ENCODE measurements around the gene LRRC57. TPM values are rescaled to one million over a fixed set of nuclear protein-coding genes. Genes with fewer than 3 reads are reported as not detected.

The LRRC57 gene
- total RNA-seq, 1 donor from 2014 or later: 15.0 TPM

GRCh38 chr15:42578984-42579537 is 30.5 kb upstream of the LRRC57 start:
- Histone ChIP-seq H3K27me3 (ENCODE audit: low read depth) (no peaks in the 10 kb centered on the region), H3K27ac (replicated peaks) (no peak overlapping the region), H3K4me3 (no peak overlapping the region), H3K4me1 (peaks cover 88% of the 10 kb centered on the region), H3K9me3 (replicated peaks) (no peaks in the 10 kb centered on the region), H3K36me3 (no peaks in the 10 kb centered on the region)
- no peak for TF ChIP-seq CTCF (IDR thresholded peaks at IDR 0.05; ENCODE audit: borderline replicate concordance)
- DNase-seq: no peak
- intact Hi-C loops (cut with micrococcal nuclease): no loop called here

- Histone ChIP-seq H3K36me3 (no peaks in the 10 kb centered on the region), H3K27me3 (ENCODE audit: low read depth) (no peaks in the 10 kb centered on the region), H3K27ac (replicated peaks) (peak overlapping the region; percentile 68), H3K9me3 (replicated peaks) (no peaks in the 10 kb centered on the region), H3K4me1 (peaks cover 73% of the 10 kb centered on the region), H3K4me3 (peak overlapping the region; percentile 92)
- intact Hi-C loops (cut with micrococcal nuclease): no loop called here
- TF ChIP-seq CTCF (IDR thresholded peaks at IDR 0.05; ENCODE audit: borderline replicate concordance): no peak
- DNase-seq: no peak
Observed at GRCh38 chr15:42577514-42578031, 29.0 kb upstream of the LRRC57 start.

GRCh38 chr15:42576776-42577175 is 28.2 kb upstream of the LRRC57 start:
- no peak for DNase-seq
- H3K27ac ChIP-seq (replicated peaks): peak overlapping the region; percentile 68
- intact Hi-C loops (cut with micrococcal nuclease): no loop called here
- H3K9me3 ChIP-seq (replicated peaks): no peaks in the 10 kb centered on the region
- H3K4me3 ChIP-seq: peak overlapping the region; percentile 92
- H3K36me3 ChIP-seq: no peaks in the 10 kb centered on the region
- H3K27me3 ChIP-seq (ENCODE audit: low read depth): no peaks in the 10 kb centered on the region
- no peak for TF ChIP-seq CTCF (IDR thresholded peaks at IDR 0.05; ENCODE audit: borderline replicate concordance)
- peaks cover 65% of the 10 kb centered on the region for H3K4me1 ChIP-seq

- Histone ChIP-seq H3K4me3 (peak overlapping the region; percentile 92), H3K36me3 (no peaks in the 10 kb centered on the region), H3K27me3 (ENCODE audit: low read depth) (no peaks in the 10 kb centered on the region), H3K9me3 (replicated peaks) (no peaks in the 10 kb centered on the region), H3K27ac (replicated peaks) (peak overlapping the region; percentile 96), H3K4me1 (peaks cover 59% of the 10 kb centered on the region)
- TF ChIP-seq CTCF (IDR thresholded peaks at IDR 0.05; ENCODE audit: borderline replicate concordance): no peak
- no peak for DNase-seq
- intact Hi-C loops (cut with micrococcal nuclease): no loop called here
Observed at GRCh38 chr15:42576040-42576594, 27.5 kb upstream of the LRRC57 start.

GRCh38 chr15:42575188-42576039 is 26.8 kb upstream of the LRRC57 start, which contains the start of gene STARD9:
TSS of gene STARD9 (plus strand) at chr15:42575606. CDS start at chr15:42575716, 110 bp downstream.
- Histone ChIP-seq H3K4me3 (peak within 1 kb of the TSS; percentile 92), H3K27me3 (ENCODE audit: low read depth) (no peaks in the 10 kb centered on the region), H3K9me3 (replicated peaks) (no peaks in the 10 kb centered on the region), H3K36me3 (no peaks in the 10 kb centered on the region), H3K4me1 (peaks cover 52% of the 10 kb centered on the region), H3K27ac (replicated peaks) (peak within 1 kb of the TSS; percentile 96)
- DNase-seq: peak; percentile 99
- intact Hi-C loops (cut with micrococcal nuclease): no loop called here
- no peak for TF ChIP-seq CTCF (IDR thresholded peaks at IDR 0.05; ENCODE audit: borderline replicate concordance)
